Fibroblast of lung (primary cell): Measurements from ENCODE around the gene NCOA7. TPM values are rescaled to one million over a fixed set of nuclear protein-coding genes. Genes with fewer than 3 reads are reported as not detected.

Source experiments
- DNase-seq, 2 donors: peaks; one replicate each; pipeline versions ENCODE4 v3.0.0 to v3.0.0-alpha.2; 2010; ENCODE audit warnings: low read depth in 2 of 2
- H2AFZ ChIP-seq: 2 replicates; pipeline ENCODE4 v1.5.1; 2012; ENCODE audit warnings: low read length, control low read depth, inconsistent platforms
- H3K27ac ChIP-seq: 2 replicates; pipeline ENCODE4 v1.5.1; 2011; ENCODE audit warnings: low read length, control low read depth; ENCODE audit not compliant: insufficient read depth
- H3K27me3 ChIP-seq: 2 replicates; pipeline ENCODE4 v1.5.1; 2011; ENCODE audit warnings: mild to moderate bottlenecking, low read length; ENCODE audit not compliant: control insufficient read depth, insufficient read depth
- H3K36me3 ChIP-seq: 2 replicates; pipeline ENCODE4 v1.5.1; 2011; ENCODE audit warnings: low read length; ENCODE audit not compliant: control insufficient read depth, insufficient read depth
- H3K4me1 ChIP-seq: 2 replicates; pipeline ENCODE4 v1.5.1; 2011; ENCODE audit warnings: low read length; ENCODE audit not compliant: control insufficient read depth, insufficient read depth; ENCODE audit errors: extremely low read depth
- H3K4me2 ChIP-seq: 2 replicates; pipeline ENCODE4 v1.5.1; 2011; ENCODE audit warnings: low read length, control low read depth; ENCODE audit not compliant: insufficient read depth; ENCODE audit errors: extremely low read depth
- H3K4me3 ChIP-seq, 4 experiments: fragments of 200-600 bp in 1 of 4; sonication (generic) in 1 of 4; replicated peaks in 1 of 4; 2 replicates each; pipeline ENCODE4 v1.5.1; 2011 to 2016; ENCODE audit warnings: low read length in 4 of 4, low read depth in 3 of 4, mild to moderate bottlenecking in 3 of 4, control low read depth in 2 of 4, inconsistent platforms in 1 of 4, mixed read lengths in 1 of 4; ENCODE audit not compliant: insufficient read depth in 1 of 4; ENCODE audit errors: control extremely low read depth in 1 of 4
- H3K79me2 ChIP-seq: 2 replicates; pipeline ENCODE4 v1.5.1; 2012; ENCODE audit warnings: mild to moderate bottlenecking, low read length, inconsistent platforms; ENCODE audit not compliant: control insufficient read depth, insufficient read depth
- H3K9ac ChIP-seq: 2 replicates; pipeline ENCODE4 v1.5.1; 2011; ENCODE audit warnings: mild to moderate bottlenecking, low read length, control low read depth; ENCODE audit not compliant: insufficient read depth
- H3K9me3 ChIP-seq: 2 replicates; pipeline ENCODE4 v1.5.1; 2012; ENCODE audit warnings: low read depth, low read length; ENCODE audit not compliant: control insufficient read depth, insufficient read depth
- H4K20me1 ChIP-seq: 2 replicates; pipeline ENCODE4 v1.5.1; 2011; ENCODE audit warnings: low read length; ENCODE audit not compliant: control insufficient read depth, insufficient read depth; ENCODE audit errors: extremely low read depth
- CTCF ChIP-seq, 2 donors: IDR thresholded peaks in 1 of 2; conservative IDR thresholded peaks in 1 of 2; 1 replicate in 1 of 2; 2 replicates in 1 of 2; pipeline ENCODE4 v1.5.1; 2011 to 2012; ENCODE audit warnings: low read length in 2 of 2, control low read depth in 1 of 2, inconsistent platforms in 1 of 2, low read depth in 1 of 2, mild to moderate bottlenecking in 1 of 2
- EZH2 ChIP-seq: IDR thresholded peaks from 2 replicates; pipeline ENCODE4 v1.5.1; 2012; ENCODE audit warnings: low read length, control low read depth, mild to moderate bottlenecking; ENCODE audit errors: missing control alignments
- polyA plus RNA-seq, 2 donors: library from polyadenylated mRNA; depleted of rRNA in 1 of 2; stranded (reverse) in 1 of 2; unstranded in 1 of 2; fragments of >200 nt; gene quantifications; 2 replicates each; pipeline ENCODE4 v1.2.1, GENCODE V29; 2011 to 2012; ENCODE audit warnings: missing spikeins in 1 of 2
- total RNA-seq: library from RNA; depleted of rRNA; stranded (reverse); fragments of >200 nt; gene quantifications from 2 replicates; pipeline ENCODE4 v1.2.1, GENCODE V29; 2014

The NCOA7 gene
- total and polyA plus RNA-seq, 2 donors (not counting 1 experiment from before 2014, with no cell fraction given), result 13.7 to 49.9 TPM

GRCh38 chr6:125753937-125754259, 36.9 kb upstream of the NCOA7 start:
- no peak for DNase-seq
- Histone ChIP-seq H3K27ac (no peak overlapping the region), H3K27me3 (peaks cover 18% of the 10 kb centered on the region), H3K9ac (no peak overlapping the region), H3K4me3 (no peak overlapping the region), H2AFZ (no peak overlapping the region), H3K4me2 (no peak overlapping the region), H3K79me2 (no peaks in the 10 kb centered on the region), H3K36me3 (no peaks in the 10 kb centered on the region), H3K4me1 (peaks cover 2% of the 10 kb centered on the region), H4K20me1 (no peaks in the 10 kb centered on the region), H3K9me3 (no peaks in the 10 kb centered on the region)
- TF ChIP-seq EZH2 (no peak), CTCF (conservative IDR thresholded peaks at IDR 0.05 in 1 of 2, IDR thresholded peaks at IDR 0.05 in 1 of 2; ENCODE audit: low read depth in 1 of 2, low read length in 2 of 2) (no peak)

GRCh38 chr6:125754566-125754965, 36.2 kb upstream of the NCOA7 start:
- Histone ChIP-seq H3K4me2 (no peak overlapping the region), H3K27ac (no peak overlapping the region), H3K9me3 (no peaks in the 10 kb centered on the region), H3K79me2 (no peaks in the 10 kb centered on the region), H3K4me3 (no peak overlapping the region), H2AFZ (no peak overlapping the region), H4K20me1 (no peaks in the 10 kb centered on the region), H3K4me1 (peaks cover 2% of the 10 kb centered on the region), H3K9ac (no peak overlapping the region), H3K36me3 (no peaks in the 10 kb centered on the region), H3K27me3 (peaks cover 18% of the 10 kb centered on the region)
- TF ChIP-seq CTCF (conservative IDR thresholded peaks at IDR 0.05 in 1 of 2, IDR thresholded peaks at IDR 0.05 in 1 of 2; ENCODE audit: low read depth in 1 of 2, low read length in 2 of 2) (no peak), EZH2 (no peak)
- no peak for DNase-seq

GRCh38 chr6:125759184-125759902, 31.4 kb upstream of the NCOA7 start:
- Histone ChIP-seq H3K79me2 (no peaks in the 10 kb centered on the region), H3K27ac (no peak overlapping the region), H3K9me3 (no peaks in the 10 kb centered on the region), H3K9ac (no peak overlapping the region), H2AFZ (no peak overlapping the region), H3K4me1 (no peaks in the 10 kb centered on the region), H3K36me3 (no peaks in the 10 kb centered on the region), H4K20me1 (no peaks in the 10 kb centered on the region), H3K27me3 (peaks cover 2% of the 10 kb centered on the region), H3K4me3 (no peak overlapping the region), H3K4me2 (no peak overlapping the region)
- TF ChIP-seq EZH2 (no peak), CTCF (conservative IDR thresholded peaks at IDR 0.05 in 1 of 2, IDR thresholded peaks at IDR 0.05 in 1 of 2; ENCODE audit: low read depth in 1 of 2, low read length in 2 of 2) (peak in 1 of 2 donors; percentile 7)
- no peak for DNase-seq
